GM19452 (cell line): ENCODE results near the gene COL8A2.
A peak's percentile ranks its signal among the peaks of the same experiment; 100 is the strongest.

Experiments used
- ATAC-seq: cut with Tn5 transposase; IDR thresholded peaks from one replicate; pipeline ENCODE4 v1.9.1; 2021; ENCODE audit not compliant: unreplicated experiment

Gene COL8A2

GRCh38 chr1:36092166-36092797 lies 32.7 kb downstream of the COL8A2 start:
- no peak for ATAC-seq

DNA sequence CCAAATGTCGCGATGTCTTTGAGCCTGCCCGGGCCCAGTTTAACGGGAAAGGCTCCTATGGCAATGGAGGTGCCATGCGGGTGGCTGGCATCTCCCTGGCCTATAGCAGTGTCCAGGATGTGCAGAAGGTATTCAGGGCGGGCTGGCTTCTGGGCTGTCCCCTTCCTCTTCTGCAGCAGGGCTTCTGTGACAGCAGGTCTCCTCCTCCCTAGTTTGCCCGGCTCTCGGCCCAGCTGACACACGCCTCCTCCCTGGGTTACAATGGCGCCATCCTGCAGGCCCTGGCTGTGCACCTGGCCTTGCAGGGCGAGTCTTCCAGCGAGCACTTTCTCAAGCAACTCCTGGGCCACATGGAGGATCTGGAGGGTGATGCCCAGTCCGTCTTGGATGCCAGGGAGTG lies 33.3 kb downstream of the COL8A2 start:
- ATAC-seq: no peak

- no peak for ATAC-seq
Observed at GRCh38 chr1:36091141-36091540, 33.9 kb downstream of the COL8A2 start.

- ATAC-seq: no peak
Observed at GRCh38 chr1:36089393-36090121, 35.5 kb downstream of the COL8A2 start.

GRCh38 chr1:36088577-36089392 lies 36.2 kb downstream of the COL8A2 start, which contains the start of gene ADPRS:
Gene ADPRS (plus strand): TSS chr1:36088892. CDS start chr1:36088905, 13 bp downstream.
- ATAC-seq: peak; percentile 86

GRCh38 chr1:36088265-36088576 lies 36.8 kb downstream of the COL8A2 start:
- ATAC-seq: peak; percentile 13

DNA sequence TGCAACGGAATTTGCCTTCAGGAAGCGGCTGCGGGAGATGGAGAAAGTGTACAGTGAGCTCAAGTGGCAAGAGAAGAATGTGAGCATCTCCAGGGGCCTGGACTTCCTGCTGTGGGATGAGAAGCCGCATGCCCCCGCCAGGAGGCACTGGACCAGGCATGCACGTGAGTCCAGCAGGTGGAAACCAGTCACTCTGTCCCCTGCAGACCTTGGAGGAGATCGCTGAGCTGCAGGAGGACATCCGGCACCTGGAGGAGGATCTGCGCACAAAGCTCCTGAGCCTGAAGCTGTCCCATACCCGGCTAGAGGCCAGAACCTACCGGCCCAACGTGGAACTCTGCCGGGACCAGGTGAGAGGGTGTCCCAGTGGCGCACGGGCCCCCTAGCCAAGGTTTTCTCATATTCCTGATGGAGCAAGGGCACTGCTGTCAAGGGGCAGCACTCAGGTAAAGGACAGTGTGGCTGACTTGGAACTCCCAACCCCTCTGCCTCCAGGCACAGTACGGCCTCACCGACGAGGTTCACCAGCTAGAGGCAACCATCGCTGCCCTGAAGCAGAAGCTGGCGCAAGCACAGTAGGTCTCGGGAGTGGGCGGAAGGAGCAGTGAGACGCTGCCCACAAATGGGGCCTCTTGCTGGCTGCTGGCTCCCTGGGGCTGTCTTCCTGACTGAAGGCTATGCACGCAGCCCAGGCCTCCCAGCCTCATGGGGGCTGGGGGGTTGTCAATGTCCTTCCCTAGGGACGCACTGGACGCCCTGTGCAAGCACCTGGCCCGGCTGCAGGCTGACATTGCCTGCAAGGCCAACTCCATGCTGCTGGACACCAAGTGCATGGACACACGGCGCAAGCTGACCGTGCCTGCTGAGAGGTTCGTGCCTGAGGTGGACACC lies 37.5 kb downstream of the COL8A2 start:
- ATAC-seq: no peak

GRCh38 chr1:36086529-36087232 lies 38.3 kb downstream of the COL8A2 start:
- no peak for ATAC-seq

GRCh38 chr1:36085686-36086526 lies 39.1 kb downstream of the COL8A2 start:
- ATAC-seq: no peak

GRCh38 chr1:36085126-36085525 lies 39.9 kb downstream of the COL8A2 start:
- no peak for ATAC-seq

- no peak for ATAC-seq
Observed at GRCh38 chr1:36084497-36085115, 40.4 kb downstream of the COL8A2 start.

GRCh38 chr1:36083635-36084496 lies 41.2 kb downstream of the COL8A2 start, which contains the start of gene TEKT2:
Gene TEKT2 (plus strand): TSS chr1:36084094. CDS start chr1:36084922, 828 bp downstream.
- ATAC-seq: no peak

- no peak for ATAC-seq
Observed at GRCh38 chr1:36083219-36083618, 41.8 kb downstream of the COL8A2 start.

DNA sequence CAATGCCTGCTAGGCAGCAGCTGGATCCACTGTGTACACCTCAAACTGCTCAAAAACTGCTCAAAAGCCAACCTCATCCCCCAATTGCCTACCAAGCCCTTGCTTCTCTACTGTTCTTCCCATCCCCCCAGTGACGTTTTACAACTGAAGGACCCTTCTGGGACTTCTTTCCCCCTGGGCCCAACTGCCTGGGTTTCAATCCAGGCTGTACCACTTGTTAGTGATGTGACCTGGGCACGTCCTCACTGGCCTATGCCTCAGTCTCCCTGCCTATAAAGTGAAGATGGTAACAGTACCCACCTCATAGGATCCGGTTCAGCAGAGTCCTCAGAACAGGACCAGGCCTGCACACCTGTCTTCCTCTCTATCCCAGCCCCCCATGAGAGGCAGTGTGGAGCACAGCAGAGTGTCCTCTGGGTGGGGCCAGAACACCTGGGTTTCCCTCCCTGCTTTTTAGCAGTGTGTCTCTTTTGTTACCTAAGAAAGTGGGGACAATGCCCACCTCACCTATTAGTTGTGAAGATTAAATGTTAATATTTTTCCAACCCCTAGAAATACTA lies 43.0 kb downstream of the COL8A2 start:
- no peak for ATAC-seq

GRCh38 chr1:36080801-36081200 lies 44.2 kb downstream of the COL8A2 start:
- no peak for ATAC-seq

- no peak for ATAC-seq
Observed at GRCh38 chr1:36080236-36080635, 44.8 kb downstream of the COL8A2 start.

- ATAC-seq: no peak
Observed at GRCh38 chr1:36076979-36077573, 47.9 kb downstream of the COL8A2 start.
